ENCODE measurements around the gene PSMD13.

GRCh38 chr11:211295-211694, 25.5 kb upstream of the PSMD13 start:
- TF ChIP-seq CTCF (IDR thresholded peaks at IDR 0.05; ENCODE audit: insufficient read depth, low read length, poor library complexity, severe bottlenecking), result no peak
- TF ChIP-seq EZH2phosphoT487 (conservative IDR thresholded peaks at IDR 0.05; ENCODE audit: low read length), result no peak
